GM12891 (cell line): Measurements from ENCODE around the gene ELK4.
"Not testable (repeated sequence)": the region's sequence is repeated elsewhere in the genome, so short reads cannot be mapped to it uniquely, and the experiment has no call there.

Source experiments
- DNase-seq: peaks from one replicate; pipeline ENCODE4 v3.0.0; 2011; ENCODE audit warnings: low spot score; ENCODE audit not compliant: insufficient read length
- FAIRE-seq: peaks from 2 replicates; lab custom pipeline; 2011; peaks lifted over from hg19 to GRCh38; lab: Jason Lieb, UNC
- PAX5 ChIP-seq: IDR thresholded peaks from 2 replicates; pipeline ENCODE4 v1.6.1; 2011; ENCODE audit warnings: low read length, moderate library complexity, mild to moderate bottlenecking; ENCODE audit not compliant: insufficient read depth, severe bottlenecking
- POLR2A ChIP-seq: IDR thresholded peaks from 2 replicates; pipeline ENCODE4 v1.6.1; 2011; ENCODE audit warnings: low read depth, low read length, control low read depth
- POLR2AphosphoS5 ChIP-seq: IDR thresholded peaks from 2 replicates; pipeline ENCODE4 v1.6.1; 2011; ENCODE audit warnings: low read depth, low read length, control low read depth
- POU2F2 ChIP-seq: IDR thresholded peaks from 2 replicates; pipeline ENCODE4 v1.6.1; 2011; ENCODE audit warnings: low read depth, mild to moderate bottlenecking, control low read depth, low read length, moderate library complexity
- SPI1 ChIP-seq: IDR thresholded peaks from 2 replicates; pipeline ENCODE4 v1.6.1; 2011; ENCODE audit warnings: low read depth, low read length, control low read depth
- TAF1 ChIP-seq: IDR thresholded peaks from 2 replicates; pipeline ENCODE4 v1.6.1; 2011; ENCODE audit warnings: low read depth, low read length, control low read depth

The ELK4 gene

GRCh38 chr1:205656236-205656635 lies 24.4 kb upstream of the ELK4 start:
- TF ChIP-seq POU2F2 (no peak), PAX5 (no peak), POLR2A (no peak), SPI1 (no peak), TAF1 (no peak), POLR2AphosphoS5 (no peak)
- DNase-seq: no peak
- no peak for FAIRE-seq

- TF ChIP-seq PAX5 (no peak), POU2F2 (no peak), TAF1 (no peak), SPI1 (no peak), POLR2AphosphoS5 (no peak), POLR2A (no peak)
- DNase-seq (no peak), FAIRE-seq (no peak)
Observed at GRCh38 chr1:205652984-205653383, 21.2 kb upstream of the ELK4 start.

GRCh38 chr1:205650241-205650640 lies 18.4 kb upstream of the ELK4 start:
- TF ChIP-seq POLR2AphosphoS5: no peak
- TF ChIP-seq POLR2A: no peak
- TF ChIP-seq SPI1: no peak
- TF ChIP-seq TAF1: no peak
- TF ChIP-seq POU2F2: no peak
- no peak for TF ChIP-seq PAX5
- FAIRE-seq: no peak
- no peak for DNase-seq

GRCh38 chr1:205645519-205645918 lies 13.7 kb upstream of the ELK4 start:
- FAIRE-seq (no peak), DNase-seq (no peak)
- TF ChIP-seq TAF1: no peak
- TF ChIP-seq POLR2A: no peak
- no peak for TF ChIP-seq POLR2AphosphoS5
- no peak for TF ChIP-seq SPI1
- TF ChIP-seq POU2F2: no peak
- TF ChIP-seq PAX5: no peak

GRCh38 chr1:205642679-205643307 lies 11.0 kb upstream of the ELK4 start:
- DNase-seq: no peak
- TF ChIP-seq PAX5: no peak
- no peak for TF ChIP-seq POU2F2
- TF ChIP-seq SPI1: no peak
- TF ChIP-seq TAF1: no peak
- no peak for FAIRE-seq

GRCh38 chr1:205639567-205639966 lies 7.8 kb upstream of the ELK4 start:
- DNase-seq (no peak), FAIRE-seq (no peak)

GRCh38 chr1:205637854-205638468 lies 6.2 kb upstream of the ELK4 start:
- FAIRE-seq: no peak

More at GRCh38 chr1:205639567-205639966, 7.8 kb upstream of the ELK4 start:
- no peak for TF ChIP-seq POLR2A
- TF ChIP-seq POLR2AphosphoS5: no peak
- TF ChIP-seq PAX5: no peak
- no peak for TF ChIP-seq TAF1
- TF ChIP-seq SPI1: no peak
- TF ChIP-seq POU2F2: no peak

GRCh38 chr1:205636732-205637131 lies 4.9 kb upstream of the ELK4 start:
- FAIRE-seq (no peak), DNase-seq (no peak)
- TF ChIP-seq TAF1: no peak
- TF ChIP-seq POLR2A: no peak
- no peak for TF ChIP-seq SPI1
- no peak for TF ChIP-seq PAX5
- no peak for TF ChIP-seq POLR2AphosphoS5
- TF ChIP-seq POU2F2: no peak

More at GRCh38 chr1:205637854-205638468, 6.2 kb upstream of the ELK4 start:
- no peak for DNase-seq
- TF ChIP-seq POLR2AphosphoS5 (no peak), POLR2A (no peak), SPI1 (no peak), TAF1 (no peak), PAX5 (no peak)

- DNase-seq, FAIRE-seq: not testable (repeated sequence)
Observed at GRCh38 chr1:205636138-205636530, 4.3 kb upstream of the ELK4 start.

- no peak for FAIRE-seq
- DNase-seq: no peak
- TF ChIP-seq SPI1 (no peak), TAF1 (no peak), POLR2A (no peak), POLR2AphosphoS5 (no peak), PAX5 (no peak), POU2F2 (no peak)
Observed at GRCh38 chr1:205633421-205633976, 1.7 kb upstream of the ELK4 start.
